Activated CD4-positive, alpha-beta T cell treated with anti-CD3 and anti-CD28 coated beads for 4 hours (primary cell): ENCODE measurements around the gene EML1.

ENCODE experiments used
- DNase-seq, 2 donors: peaks; one replicate each; pipeline ENCODE4 v3.0.0-alpha.2; 2020

EML1 gene

DNA sequence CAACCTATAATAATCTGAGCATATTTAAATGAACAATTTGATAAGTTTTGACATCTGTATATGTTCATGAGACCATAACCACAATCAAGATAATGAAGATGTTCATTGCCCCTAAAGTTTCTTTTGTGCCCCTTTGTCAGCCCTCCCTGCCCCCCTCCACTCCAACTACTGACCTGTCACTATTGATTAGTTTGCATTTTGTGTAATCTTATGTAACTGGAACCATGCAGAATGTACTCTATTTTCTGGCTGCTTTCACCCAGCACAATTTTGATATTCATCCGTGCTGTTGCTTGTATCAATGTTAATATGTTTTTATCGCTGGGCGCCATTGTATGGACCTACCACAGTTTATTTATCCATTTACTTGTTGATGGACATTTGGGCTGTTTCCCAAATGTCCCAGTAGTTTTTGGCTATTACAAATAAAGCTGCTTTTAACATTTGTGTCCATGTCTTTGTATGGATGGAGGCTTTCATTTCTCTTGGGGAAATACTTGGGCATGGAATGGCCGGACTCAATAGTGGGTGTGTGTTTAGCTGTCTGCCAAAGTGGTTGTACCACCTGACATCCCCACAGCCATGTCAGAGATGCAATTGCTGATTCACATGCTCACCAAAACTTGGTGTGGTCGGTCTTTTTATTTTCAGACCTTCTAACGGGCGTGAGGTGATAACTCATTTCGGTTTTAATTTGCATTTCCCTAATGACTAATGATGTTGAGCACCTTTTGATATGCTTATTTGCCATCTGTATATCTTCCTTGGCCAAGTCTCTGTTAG, 38.9 kb downstream of the EML1 start:
- DNase-seq: no peak

GRCh38 chr14:99837822-99838221, 44.6 kb downstream of the EML1 start:
- no peak for DNase-seq

- DNase-seq: no peak
Observed at GRCh38 chr14:99838639-99839134, 45.5 kb downstream of the EML1 start.

GRCh38 chr14:99839696-99840095, 46.5 kb downstream of the EML1 start:
- no peak for DNase-seq

DNA sequence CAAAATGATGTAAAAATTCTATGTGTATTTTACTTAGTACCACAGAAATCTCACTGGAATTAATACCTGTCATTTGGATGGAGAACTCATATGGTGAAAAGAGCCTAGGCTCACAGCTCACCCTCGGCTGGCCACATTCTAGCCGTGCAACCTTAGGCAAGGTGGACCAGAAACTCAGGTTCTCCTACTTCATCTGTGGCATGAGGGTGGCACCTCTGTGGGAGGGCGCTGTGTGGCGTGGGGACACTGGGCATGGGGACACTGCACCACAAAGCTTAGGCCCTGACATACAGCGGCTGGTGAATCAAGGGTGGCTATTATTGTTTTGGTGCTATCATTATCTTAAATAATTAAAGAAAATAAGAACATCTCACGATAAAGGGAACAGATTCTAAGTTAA, 47.1 kb downstream of the EML1 start:
- DNase-seq: no peak

- no peak for DNase-seq
Observed at GRCh38 chr14:99840774-99841305, 47.6 kb downstream of the EML1 start.

DNA sequence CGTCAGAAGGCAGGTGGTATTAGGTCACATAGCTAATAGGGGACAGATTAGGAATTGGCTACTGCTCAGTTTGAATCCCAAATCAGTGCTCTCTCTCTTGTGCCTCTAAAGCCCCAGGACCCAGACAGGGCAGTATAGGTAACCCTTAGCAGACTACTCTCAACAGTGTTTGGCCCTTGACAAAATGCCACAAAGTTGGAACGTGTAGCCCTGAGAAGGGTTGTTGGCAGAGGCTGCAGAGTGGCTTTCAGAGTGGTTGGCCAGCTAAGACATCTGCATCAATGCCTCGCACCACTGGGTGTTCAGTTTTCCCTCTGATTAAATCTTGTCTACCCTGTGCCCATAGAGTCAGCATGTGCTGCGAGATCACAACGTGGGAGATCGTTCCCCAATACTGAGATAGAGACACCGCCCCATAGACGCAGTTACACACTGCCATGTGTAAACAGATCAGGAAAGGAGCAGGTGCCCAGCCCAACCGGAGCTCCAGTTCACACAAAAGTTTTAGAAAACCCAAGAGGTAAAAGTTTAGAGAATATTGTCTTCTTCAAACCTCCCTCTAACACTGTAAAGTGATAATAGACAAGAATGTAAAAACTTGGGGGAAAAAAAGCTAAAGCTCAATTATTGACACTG, 48.3 kb downstream of the EML1 start:
- no peak for DNase-seq

GRCh38 chr14:99842141-99842540, 48.9 kb downstream of the EML1 start:
- DNase-seq: no peak

- DNase-seq: no peak
Observed at GRCh38 chr14:99846808-99847207, 53.6 kb downstream of the EML1 start.

GRCh38 chr14:99850709-99851108, 57.5 kb downstream of the EML1 start:
- no peak for DNase-seq

DNA sequence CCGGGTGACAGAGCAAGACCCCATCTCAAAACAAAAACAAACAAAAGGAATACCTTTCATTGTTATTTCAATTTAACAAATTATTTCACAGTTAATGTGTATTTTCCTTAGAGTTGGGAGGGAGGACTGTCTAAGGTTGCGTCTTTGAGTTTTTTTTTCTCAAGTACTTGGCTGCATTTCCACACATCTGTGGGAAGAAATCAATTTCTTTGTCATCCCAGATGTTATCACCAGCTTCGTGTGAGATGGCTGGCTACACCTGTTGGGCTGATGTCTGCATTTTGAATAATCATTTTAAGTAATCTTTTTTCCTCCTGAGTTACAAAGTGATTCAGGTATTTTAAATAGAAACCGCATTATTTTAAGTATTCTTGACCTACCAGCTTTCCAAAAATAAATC, 59.4 kb downstream of the EML1 start:
- no peak for DNase-seq

GRCh38 chr14:99853206-99853605, 60.0 kb downstream of the EML1 start:
- peak in 1 of 2 donors; percentile 9 for DNase-seq

GRCh38 chr14:99854831-99855230, 61.6 kb downstream of the EML1 start:
- no peak for DNase-seq

DNA sequence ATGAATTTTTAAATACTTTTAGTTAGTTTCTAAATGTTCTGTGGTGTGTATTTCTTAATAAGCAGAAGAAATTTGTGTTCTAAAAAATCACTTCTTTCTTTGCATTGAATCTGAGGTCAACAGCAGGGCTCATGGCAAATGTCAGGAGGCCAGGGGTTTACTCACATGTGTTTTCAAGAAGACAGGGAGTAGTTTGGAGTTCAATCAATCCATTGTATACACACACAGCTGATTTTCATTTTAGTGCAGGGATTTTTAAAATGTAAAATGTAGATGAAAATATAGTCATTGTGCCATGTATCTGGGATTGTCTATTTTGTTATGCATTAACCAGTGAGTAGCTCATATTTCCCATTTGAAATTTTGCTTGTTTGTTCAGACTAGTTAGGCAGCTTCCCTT, 62.1 kb downstream of the EML1 start:
- DNase-seq: no peak

- no peak for DNase-seq
Observed at GRCh38 chr14:99857551-99857950, 64.3 kb downstream of the EML1 start.

DNA sequence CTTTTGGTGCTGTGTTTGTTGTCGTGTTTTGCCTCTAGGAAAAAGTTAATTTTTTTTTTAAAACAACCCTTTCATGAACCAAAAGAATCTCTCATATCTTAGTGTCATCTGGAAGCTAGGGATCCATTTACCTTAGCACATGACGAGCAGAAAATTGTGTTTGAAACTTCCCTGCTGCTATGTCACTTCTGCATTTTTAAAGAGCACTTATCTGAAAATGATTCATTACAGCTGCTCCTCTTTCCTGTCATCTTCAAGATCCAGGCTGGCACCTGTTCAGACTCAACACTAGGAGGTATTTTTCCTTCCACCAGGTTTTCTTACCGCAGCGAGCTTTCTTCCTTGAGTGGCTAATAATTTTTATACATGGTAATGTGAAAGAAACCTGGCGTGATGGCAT, 67.0 kb downstream of the EML1 start:
- DNase-seq: no peak

DNA sequence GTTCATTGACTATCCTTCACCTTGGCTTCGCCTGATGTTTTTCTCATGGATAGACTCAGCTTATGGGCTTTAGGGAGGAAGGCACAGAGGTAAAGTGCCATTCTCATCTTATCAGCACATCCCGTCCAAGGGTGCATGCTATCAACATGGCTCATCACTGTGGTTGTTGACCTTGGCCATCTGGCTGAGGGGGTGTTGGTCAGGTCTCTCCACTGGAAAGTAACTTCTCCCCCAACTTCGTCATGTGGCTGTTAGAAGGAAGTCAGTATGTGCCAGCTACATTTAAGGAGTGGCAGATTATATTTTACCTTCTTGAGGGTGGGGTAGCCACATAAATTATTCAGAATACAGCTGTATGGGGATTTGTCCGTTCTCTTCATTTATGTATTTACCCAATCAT, 68.9 kb downstream of the EML1 start:
- DNase-seq: no peak

DNA sequence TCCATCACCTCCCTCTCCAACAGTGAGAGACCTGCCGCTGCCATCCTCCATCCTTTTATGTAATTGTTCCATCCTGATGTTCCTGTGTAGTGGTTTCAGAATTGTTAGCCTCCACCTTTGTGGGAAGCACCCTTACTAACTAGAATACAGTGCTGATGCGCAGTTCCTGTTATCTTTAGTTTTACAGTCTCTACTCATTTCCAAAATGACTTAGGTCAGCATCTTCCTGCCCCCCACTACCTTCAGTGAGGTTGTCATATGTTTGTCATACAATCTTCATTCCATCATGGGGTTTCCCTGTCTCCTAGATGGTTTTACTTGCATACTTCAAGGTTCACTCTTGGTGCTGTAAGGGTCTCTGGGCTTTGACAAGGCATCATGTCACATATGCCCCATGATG, 69.8 kb downstream of the EML1 start:
- DNase-seq: no peak

DNA sequence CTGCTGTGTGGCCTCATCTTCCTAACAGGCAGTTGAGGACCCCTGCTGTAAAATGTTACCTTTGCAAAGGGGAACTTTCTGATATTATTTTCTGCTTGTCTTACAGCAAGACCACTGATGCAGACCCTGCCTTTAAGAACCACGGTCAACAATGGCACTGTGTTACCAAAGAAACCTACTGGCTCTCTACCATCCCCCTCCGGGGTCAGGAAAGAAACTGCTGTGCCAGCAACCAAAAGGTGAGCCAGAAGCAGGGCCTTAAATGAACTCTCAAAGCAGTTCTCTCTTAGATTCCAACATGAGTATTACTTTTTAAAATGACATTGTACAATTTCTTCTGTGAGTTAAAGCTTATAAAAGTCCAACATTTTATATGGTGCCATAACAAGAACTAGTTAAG, 72.2 kb downstream of the EML1 start:
- no peak for DNase-seq

DNA sequence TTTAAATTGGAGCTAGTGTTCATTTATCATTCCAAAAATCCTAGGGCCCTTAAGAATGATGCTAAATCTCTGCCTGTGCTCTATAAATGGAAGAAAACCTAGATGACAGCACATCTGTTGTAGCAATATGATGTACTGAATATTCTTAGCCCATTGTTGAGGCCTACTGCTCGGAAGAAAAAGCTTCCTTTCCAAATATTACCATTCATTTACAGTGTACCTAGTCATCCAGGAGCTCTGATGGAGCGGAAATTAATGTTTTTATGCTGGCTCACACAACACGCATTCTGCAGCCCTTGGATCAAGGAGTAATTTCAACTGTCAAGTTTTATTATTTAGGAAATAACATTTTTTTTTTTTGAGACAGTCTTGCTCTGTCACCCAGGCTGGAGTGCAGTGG, 77.4 kb downstream of the EML1 start:
- no peak for DNase-seq

DNA sequence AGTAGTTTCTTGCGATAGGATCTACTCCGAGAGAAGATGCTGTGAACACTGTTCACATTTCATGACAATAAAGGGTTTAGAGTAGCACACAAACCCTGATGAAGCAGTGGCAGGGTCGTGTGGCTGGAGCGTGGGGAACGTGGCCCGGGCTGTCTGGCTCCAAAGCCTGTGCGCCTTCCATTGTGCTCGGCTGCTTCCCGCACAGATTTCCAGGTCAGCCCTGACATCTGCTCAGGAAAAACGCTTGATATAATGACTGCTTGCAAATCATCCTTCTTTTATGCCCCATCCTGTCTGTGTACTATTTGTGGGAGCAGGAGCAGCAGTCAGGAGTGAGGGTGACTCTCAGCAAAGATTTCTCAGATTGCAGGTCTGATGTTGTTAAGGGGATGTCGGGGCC, 78.6 kb downstream of the EML1 start:
- no peak for DNase-seq

- DNase-seq: no peak
Observed at GRCh38 chr14:99872786-99873440, 79.7 kb downstream of the EML1 start.

DNA sequence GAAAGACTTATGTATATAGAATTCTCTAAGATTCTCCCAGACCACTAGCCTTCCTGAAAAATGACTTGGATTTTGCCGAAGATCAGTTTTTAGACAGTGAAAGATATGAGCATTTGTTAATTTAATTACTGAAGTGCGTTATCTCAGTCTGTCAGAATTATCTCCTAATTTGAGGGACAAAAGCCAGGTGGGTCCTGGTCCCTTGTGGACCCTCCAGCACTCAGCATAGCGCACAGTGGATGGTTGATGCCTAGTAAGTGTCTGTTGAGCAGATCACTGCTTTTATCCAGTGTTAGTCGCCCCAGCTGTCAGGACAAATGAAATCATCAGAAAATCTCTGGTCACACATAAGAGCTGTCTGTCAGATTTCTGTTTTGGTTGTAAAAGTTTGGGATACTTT, 80.4 kb downstream of the EML1 start:
- DNase-seq: no peak

DNA sequence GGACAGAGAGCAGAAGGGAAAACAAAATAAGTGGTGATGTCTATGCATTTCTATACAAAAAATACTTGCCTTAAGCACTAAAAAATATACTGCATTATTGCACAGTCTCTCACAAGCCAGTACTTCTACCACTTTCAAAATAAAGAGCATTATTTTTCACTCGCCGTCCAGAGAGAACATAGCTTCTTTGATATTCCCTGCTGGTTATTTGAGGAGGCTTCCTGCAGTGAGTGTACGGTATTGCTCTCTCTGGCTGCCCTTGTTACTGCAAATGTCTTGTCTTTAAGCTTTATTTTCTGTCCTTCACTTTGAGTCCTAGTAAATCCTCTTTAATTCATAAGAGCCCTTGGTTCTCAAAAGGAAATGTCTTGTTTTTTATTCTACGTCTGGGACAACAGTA, 81.1 kb downstream of the EML1 start:
- no peak for DNase-seq
